GM19452 (cell line): ENCODE data around the gene CSNK1E.
"Not testable (repeated sequence)": the region's sequence is repeated elsewhere in the genome, so short reads cannot be mapped to it uniquely, and the experiment has no call there.

Experiments used
- ATAC-seq: cut with Tn5 transposase; IDR thresholded peaks from one replicate; pipeline ENCODE4 v1.9.1; 2021; ENCODE audit not compliant: unreplicated experiment

The CSNK1E gene

GRCh38 chr22:38317122-38317994 is at the start of gene CSNK1E:
CSNK1E (minus strand) TSS chr22:38317433; CDS start chr22:38314157, 3,276 bp downstream.
- ATAC-seq = peak; percentile 36

- ATAC-seq = not testable (repeated sequence)
These were observed 48.6 kb upstream of the CSNK1E start for GRCh38 chr22:38365829-38366228.

GRCh38 chr22:38365174-38365573 is 47.9 kb upstream of the CSNK1E start:
- ATAC-seq = not testable (repeated sequence)

GRCh38 chr22:38360560-38360959 is 43.3 kb upstream of the CSNK1E start:
- not testable (repeated sequence) for ATAC-seq

GRCh38 chr22:38359817-38360216 is 42.6 kb upstream of the CSNK1E start:
- ATAC-seq = not testable (repeated sequence)

- ATAC-seq = not testable (repeated sequence)
These were observed 40.7 kb upstream of the CSNK1E start for GRCh38 chr22:38357971-38358370.

- ATAC-seq = no peak
These were observed 38.0 kb upstream of the CSNK1E start for GRCh38 chr22:38355275-38355674.

GRCh38 chr22:38353701-38354100 is 36.5 kb upstream of the CSNK1E start:
- ATAC-seq = no peak

GRCh38 chr22:38353142-38353629 is 36.0 kb upstream of the CSNK1E start:
- ATAC-seq = no peak

- no peak for ATAC-seq
These were observed 35.2 kb upstream of the CSNK1E start for GRCh38 chr22:38352436-38352835.

GRCh38 chr22:38350444-38351359 is 33.5 kb upstream of the CSNK1E start:
- no peak for ATAC-seq

GRCh38 chr22:38348751-38349496 is 31.7 kb upstream of the CSNK1E start:
- ATAC-seq = no peak

GRCh38 chr22:38347944-38348750 is 30.9 kb upstream of the CSNK1E start:
- ATAC-seq = no peak

GRCh38 chr22:38347181-38347943 is 30.1 kb upstream of the CSNK1E start:
- no peak for ATAC-seq

GRCh38 chr22:38346506-38346905 is 29.3 kb upstream of the CSNK1E start:
- no peak for ATAC-seq

- ATAC-seq = no peak
These were observed 28.5 kb upstream of the CSNK1E start for GRCh38 chr22:38345782-38346181.

- not testable (repeated sequence) for ATAC-seq
These were observed 22.7 kb upstream of the CSNK1E start for GRCh38 chr22:38339893-38340292.

GRCh38 chr22:38338772-38339379 is 21.6 kb upstream of the CSNK1E start:
- ATAC-seq = no peak

- ATAC-seq = no peak
These were observed 19.5 kb upstream of the CSNK1E start for GRCh38 chr22:38336699-38337098.
